ENCODE data around the gene RABAC1. TPM values are rescaled to one million over a fixed set of nuclear protein-coding genes. Genes with fewer than 3 reads are reported as not detected.

RABAC1 gene
- total and polyA plus RNA-seq, 2 of the 4 experiments (the other 2 are of a cell fraction): 117 to 276 TPM

- Histone ChIP-seq H2BK120ac (ENCODE audit: low read depth, low read length) (no peak overlapping the region), H2AK9ac (replicated peaks; ENCODE audit: low read depth, low read length, poor library complexity) (peak overlapping the region; percentile 92), H3K9me1 (ENCODE audit: insufficient read depth, low read length) (peaks cover 7% of the 10 kb centered on the region; the same call in 1 of the 2 replicates), H3K9ac (ENCODE audit: low read depth, low read length) (peak overlapping the region; percentile 10; the same call in 1 of the 2 replicates), H4K20me1 (ENCODE audit: insufficient read depth, low read length) (peaks cover 21% of the 10 kb centered on the region), H4K5ac (ENCODE audit: low read depth, low read length) (no peak overlapping the region), H2BK5ac (ENCODE audit: low read depth, low read length, poor library complexity, severe bottlenecking) (no peak overlapping the region), H3K56ac (ENCODE audit: extremely low read depth, insufficient read depth, low read length) (no peak overlapping the region), H2BK15ac (ENCODE audit: low read depth, low read length) (no peak overlapping the region), H3K18ac (ENCODE audit: low read depth, low read length) (no peak overlapping the region), H3K27ac (ENCODE audit: insufficient read depth, low read length) (no peak overlapping the region), H2AFZ (replicated peaks; ENCODE audit: low read length, poor library complexity) (peak overlapping the region; percentile 93), H3K14ac (replicated peaks; ENCODE audit: low read depth, low read length) (peak overlapping the region; percentile 72), H4K8ac (ENCODE audit: low read depth in 2 of 2, low read length in 2 of 2) (peak overlapping the region in 1 of 2 experiments; percentile 39; a peak in 1 of 4 replicates), H3K4me3 (ENCODE audit: insufficient read depth, low read depth, low read length) (peak overlapping the region; percentile 88), H3K36me3 (ENCODE audit: control insufficient read depth, insufficient read depth, low read length) (peaks cover 10% of the 10 kb centered on the region; the same call in 1 of the 2 replicates), H3K27me3 (ENCODE audit: control insufficient read depth, insufficient read depth, low read length) (no peaks in the 10 kb centered on the region), H2AK5ac (ENCODE audit: low read depth, low read length) (peak overlapping the region; percentile 60; the same call in 1 of the 2 replicates), H2BK20ac (ENCODE audit: low read depth, low read length) (no peak overlapping the region; the same call in 1 of the 2 replicates), H3K4me2 (ENCODE audit: low read depth, low read length) (peak overlapping the region; percentile 86), H4K91ac (ENCODE audit: insufficient read depth, low read depth, low read length) (no peak overlapping the region; the same call in 1 of the 2 replicates), H3K79me1 (ENCODE audit: low read depth in 1 of 2, low read length in 2 of 2) (peaks cover 7 to 26% of the 10 kb centered on the region in 2 experiments), H3K9me3 (ENCODE audit: control insufficient read depth, insufficient read depth, low read length) (no peaks in the 10 kb centered on the region), H3K23ac (ENCODE audit: low read depth, low read length) (0 out of 2 replicates have a peak overlapping the region, but pooled peaks have one; percentile 46), H3K4me1 (ENCODE audit: control insufficient read depth, insufficient read depth, low read length) (peaks cover 6% of the 10 kb centered on the region), H3K4ac (ENCODE audit: low read depth, low read length) (peak overlapping the region; percentile 64; the same call in 1 of the 2 replicates)
- WGBS, 2 experiments (ENCODE audit: extremely low coverage in 2 of 2, insufficient read length in 1 of 2): 0% methylated on average over 5 of the region's 10 CpGs; no CpG with 5 or more reads in 1 of the 2 experiments
- intact Hi-C loops (cut with micrococcal nuclease): loop anchor here (5.0 to 10.0 kb wide), 2 partner anchors 74 to 163 kb away; partner anchors contain the start of gene CEACAM3
- ChIA-PET CTCF (interaction anchor here (2.0 kb wide), 1 partner anchor 11 kb away, joined by 5 read pairs; no protein-coding TSS in a partner anchor), POLR2A (ENCODE audit: unreplicated experiment) (no interaction called here)
- peak; percentile 63 for ATAC-seq (ENCODE audit: low read depth)
- in situ Hi-C loops (cut with MboI; ENCODE audit: low sequenced_read_pairs): no loop called here
- TF ChIP-seq SMC3 (IDR thresholded peaks at IDR 0.05; ENCODE audit: low read depth, low read length) (peak; percentile 45), RAD21 (IDR thresholded peaks at IDR 0.05; ENCODE audit: low read length) (peak; percentile 66), CTCF (conservative IDR thresholded peaks at IDR 0.05; ENCODE audit: low read depth, low read length) (peak; percentile 78), USF2 (IDR thresholded peaks at IDR 0.05; ENCODE audit: low read depth, low read length) (peak; percentile 35; the same call in 1 of the 2 replicates), MXI1 (IDR thresholded peaks at IDR 0.05; ENCODE audit: borderline replicate concordance, low read depth, low read length) (no peak), MAZ (IDR thresholded peaks at IDR 0.05; ENCODE audit: borderline replicate concordance, low read depth, low read length) (peak; percentile 69), MAFK (IDR thresholded peaks at IDR 0.05; ENCODE audit: low read depth, low read length) (no peak), RFX5 (IDR thresholded peaks at IDR 0.05; ENCODE audit: low read depth, low read length) (no peak), CHD1 (IDR thresholded peaks at IDR 0.05; ENCODE audit: low read depth, low read length) (no peak), BHLHE40 (IDR thresholded peaks at IDR 0.05; ENCODE audit: low read depth, low read length) (no peak)
- dilution Hi-C loops (cut with HindIII; ENCODE audit: low sequenced_read_pairs, unreplicated experiment): no loop called here
- no TSS peak for BruUV-seq (replicated peaks)
- peak; percentile 83 for DNase-seq
Measured at GRCh38 chr19:41957838-41958366, 1.2 kb downstream of the RABAC1 start.

Measured in IMR-90 (cell line).